Measurements from ENCODE around the gene ACBD7.

The ACBD7 gene

DNA sequence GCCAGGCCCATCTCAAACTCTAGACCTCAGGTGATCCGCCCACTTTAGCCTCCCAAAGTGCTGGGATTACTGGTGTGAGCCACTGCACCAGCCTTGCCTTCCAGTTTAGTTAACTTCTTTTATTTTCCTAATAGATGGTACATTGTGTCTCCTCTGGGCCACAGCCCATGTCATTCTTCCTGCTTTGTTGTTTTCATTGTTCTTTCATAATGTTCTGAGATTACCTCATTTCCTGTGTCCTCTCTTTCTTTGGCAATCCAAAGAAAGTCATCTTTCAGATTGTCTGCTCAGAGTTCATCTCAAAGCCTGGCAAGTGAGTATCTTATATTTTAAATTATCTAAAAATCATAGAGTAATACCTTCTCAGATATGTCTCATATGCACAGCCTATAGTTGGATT, 44.9 kb downstream of the ACBD7 start, which contains the start of gene OLAH (continued):
- no peak for TF ChIP-seq OVOL3 (tag by site-specific recombination; IDR thresholded peaks at IDR 0.05)
- no peak for TF ChIP-seq ZNF16 (tag by site-specific recombination; IDR thresholded peaks at IDR 0.05; ENCODE audit: low read depth)
- no peak for TF ChIP-seq ZNF624 (tag by site-specific recombination; IDR thresholded peaks at IDR 0.05)
- no peak for TF ChIP-seq ZBTB17 (tag by site-specific recombination; IDR thresholded peaks at IDR 0.05)
- TF ChIP-seq, protein P1, sequence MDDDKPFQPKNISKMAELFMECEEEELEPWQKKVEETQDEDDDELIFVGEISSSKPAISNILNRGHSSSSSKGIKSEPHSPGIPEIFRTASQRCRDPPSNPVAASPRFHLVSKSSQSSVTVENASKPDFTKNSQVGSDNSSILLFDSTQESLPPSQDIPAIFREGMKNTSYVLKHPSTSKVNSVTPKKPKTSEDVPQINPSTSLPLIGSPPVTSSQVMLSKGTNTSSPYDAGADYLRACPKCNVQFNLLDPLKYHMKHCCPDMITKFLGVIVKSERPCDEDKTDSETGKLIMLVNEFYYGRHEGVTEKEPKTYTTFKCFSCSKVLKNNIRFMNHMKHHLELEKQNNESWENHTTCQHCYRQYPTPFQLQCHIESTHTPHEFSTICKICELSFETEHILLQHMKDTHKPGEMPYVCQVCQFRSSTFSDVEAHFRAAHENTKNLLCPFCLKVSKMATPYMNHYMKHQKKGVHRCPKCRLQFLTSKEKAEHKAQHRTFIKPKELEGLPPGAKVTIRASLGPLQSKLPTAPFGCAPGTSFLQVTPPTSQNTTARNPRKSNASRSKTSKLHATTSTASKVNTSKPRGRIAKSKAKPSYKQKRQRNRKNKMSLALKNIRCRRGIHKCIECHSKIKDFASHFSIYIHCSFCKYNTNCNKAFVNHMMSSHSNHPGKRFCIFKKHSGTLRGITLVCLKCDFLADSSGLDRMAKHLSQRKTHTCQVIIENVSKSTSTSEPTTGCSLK (tag by site-specific recombination; IDR thresholded peaks at IDR 0.05) = no peak

DNA sequence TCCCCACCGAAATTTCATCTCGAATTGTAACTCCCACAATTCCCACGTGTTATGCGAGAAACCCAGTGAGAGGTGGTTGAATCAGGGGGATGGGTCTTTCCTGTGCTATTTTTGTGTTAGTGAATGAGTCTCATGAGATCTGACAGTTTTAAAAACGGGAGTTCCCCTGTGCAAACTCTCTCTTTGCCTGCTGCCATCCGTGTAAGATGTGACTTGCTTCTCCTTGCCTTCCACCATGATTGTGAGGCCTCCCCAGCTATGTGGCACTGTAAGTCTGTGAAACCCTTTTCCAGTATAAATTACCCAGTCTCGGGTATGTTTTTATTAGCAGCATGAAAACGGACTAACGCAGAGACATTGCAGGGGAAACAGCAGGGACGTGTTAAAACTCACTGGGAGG, 50.2 kb downstream of the ACBD7 start:
- TF ChIP-seq, protein P2, sequence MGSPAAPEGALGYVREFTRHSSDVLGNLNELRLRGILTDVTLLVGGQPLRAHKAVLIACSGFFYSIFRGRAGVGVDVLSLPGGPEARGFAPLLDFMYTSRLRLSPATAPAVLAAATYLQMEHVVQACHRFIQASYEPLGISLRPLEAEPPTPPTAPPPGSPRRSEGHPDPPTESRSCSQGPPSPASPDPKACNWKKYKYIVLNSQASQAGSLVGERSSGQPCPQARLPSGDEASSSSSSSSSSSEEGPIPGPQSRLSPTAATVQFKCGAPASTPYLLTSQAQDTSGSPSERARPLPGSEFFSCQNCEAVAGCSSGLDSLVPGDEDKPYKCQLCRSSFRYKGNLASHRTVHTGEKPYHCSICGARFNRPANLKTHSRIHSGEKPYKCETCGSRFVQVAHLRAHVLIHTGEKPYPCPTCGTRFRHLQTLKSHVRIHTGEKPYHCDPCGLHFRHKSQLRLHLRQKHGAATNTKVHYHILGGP (tag by site-specific recombination; IDR thresholded peaks at IDR 0.05) = no peak
- TF ChIP-seq KLF16 (tag by site-specific recombination; IDR thresholded peaks at IDR 0.05) (no peak), ZNF354C (tag by site-specific recombination; IDR thresholded peaks at IDR 0.05; ENCODE audit: borderline replicate concordance, low read depth) (no peak), FEZF1 (tag by site-specific recombination; IDR thresholded peaks at IDR 0.05) (no peak), ZNF112 (tag by site-specific recombination; IDR thresholded peaks at IDR 0.05) (no peak), ZNF621 (tag by site-specific recombination; IDR thresholded peaks at IDR 0.05) (no peak), ZNF510 (tag by site-specific recombination; IDR thresholded peaks at IDR 0.05; ENCODE audit: insufficient replicate concordance) (no peak), GFI1B (tag by site-specific recombination; IDR thresholded peaks at IDR 0.05) (no peak), ZNF341 (tag by site-specific recombination; IDR thresholded peaks at IDR 0.05; ENCODE audit: low read depth) (no peak), ZNF473 (tag by site-specific recombination; IDR thresholded peaks at IDR 0.05) (no peak), KLF1 (tag by site-specific recombination; IDR thresholded peaks at IDR 0.05) (no peak), KLF8 (tag by site-specific recombination; IDR thresholded peaks at IDR 0.05) (no peak), ZNF423 (tag by site-specific recombination; IDR thresholded peaks at IDR 0.05) (no peak), ZBTB1 (tag by site-specific recombination; IDR thresholded peaks at IDR 0.05) (no peak)
- TF ChIP-seq, protein P3, sequence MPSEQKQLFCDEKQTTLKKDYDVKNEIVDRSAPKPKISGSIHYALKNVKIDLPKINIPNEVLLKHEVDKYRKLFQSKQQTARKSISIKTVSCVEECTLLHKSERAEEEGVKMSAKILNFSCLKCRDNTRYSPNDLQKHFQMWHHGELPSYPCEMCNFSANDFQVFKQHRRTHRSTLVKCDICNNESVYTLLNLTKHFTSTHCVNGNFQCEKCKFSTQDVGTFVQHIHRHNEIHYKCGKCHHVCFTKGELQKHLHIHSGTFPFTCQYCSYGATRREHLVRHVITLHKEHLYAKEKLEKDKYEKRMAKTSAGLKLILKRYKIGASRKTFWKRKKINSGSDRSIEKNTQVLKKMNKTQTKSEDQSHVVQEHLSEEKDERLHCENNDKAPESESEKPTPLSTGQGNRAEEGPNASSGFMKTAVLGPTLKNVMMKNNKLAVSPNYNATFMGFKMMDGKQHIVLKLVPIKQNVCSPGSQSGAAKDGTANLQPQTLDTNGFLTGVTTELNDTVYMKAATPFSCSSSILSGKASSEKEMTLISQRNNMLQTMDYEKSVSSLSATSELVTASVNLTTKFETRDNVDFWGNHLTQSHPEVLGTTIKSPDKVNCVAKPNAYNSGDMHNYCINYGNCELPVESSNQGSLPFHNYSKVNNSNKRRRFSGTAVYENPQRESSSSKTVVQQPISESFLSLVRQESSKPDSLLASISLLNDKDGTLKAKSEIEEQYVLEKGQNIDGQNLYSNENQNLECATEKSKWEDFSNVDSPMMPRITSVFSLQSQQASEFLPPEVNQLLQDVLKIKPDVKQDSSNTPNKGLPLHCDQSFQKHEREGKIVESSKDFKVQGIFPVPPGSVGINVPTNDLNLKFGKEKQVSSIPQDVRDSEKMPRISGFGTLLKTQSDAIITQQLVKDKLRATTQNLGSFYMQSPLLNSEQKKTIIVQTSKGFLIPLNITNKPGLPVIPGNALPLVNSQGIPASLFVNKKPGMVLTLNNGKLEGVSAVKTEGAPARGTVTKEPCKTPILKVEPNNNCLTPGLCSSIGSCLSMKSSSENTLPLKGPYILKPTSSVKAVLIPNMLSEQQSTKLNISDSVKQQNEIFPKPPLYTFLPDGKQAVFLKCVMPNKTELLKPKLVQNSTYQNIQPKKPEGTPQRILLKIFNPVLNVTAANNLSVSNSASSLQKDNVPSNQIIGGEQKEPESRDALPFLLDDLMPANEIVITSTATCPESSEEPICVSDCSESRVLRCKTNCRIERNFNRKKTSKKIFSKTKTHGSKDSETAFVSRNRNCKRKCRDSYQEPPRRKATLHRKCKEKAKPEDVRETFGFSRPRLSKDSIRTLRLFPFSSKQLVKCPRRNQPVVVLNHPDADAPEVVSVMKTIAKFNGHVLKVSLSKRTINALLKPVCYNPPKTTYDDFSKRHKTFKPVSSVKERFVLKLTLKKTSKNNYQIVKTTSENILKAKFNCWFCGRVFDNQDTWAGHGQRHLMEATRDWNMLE (tag by site-specific recombination; conservative IDR thresholded peaks at IDR 0.05; ENCODE audit: low read depth) = no peak
- ChIA-PET CTCF (no interaction called here), POLR2A (no interaction called here)
- Histone ChIP-seq H3K4me1 (ENCODE audit: control insufficient read depth, insufficient read depth, low read length) (no peaks in the 10 kb centered on the region), H3K36me3 (ENCODE audit: control insufficient read depth in 2 of 2, insufficient read depth in 1 of 2, low read length in 2 of 2) (no peaks in the 10 kb centered on the region), H3K4me3 (ENCODE audit: low read depth, low read length) (no peak overlapping the region), H3K9me3 (ENCODE audit: control insufficient read depth, insufficient read depth, low read depth, low read length) (no peaks in the 10 kb centered on the region), H3K27ac (ENCODE audit: extremely low read depth, low read depth, low read length) (no peak overlapping the region)
